ENCODE results near the gene SHTN1.

- TF ChIP-seq EZH2 (IDR thresholded peaks at IDR 0.05) (no peak), POLR2AphosphoS5 (IDR thresholded peaks at IDR 0.05; ENCODE audit: borderline replicate concordance, low read depth, low read length) (no peak), FOXP2 (optimal IDR thresholded peaks at IDR 0.05; ENCODE audit: control extremely low read depth, extremely low read length, insufficient read depth) (no peak)
These were observed 151.7 kb downstream of the SHTN1 start for GRCh38 chr10:116853287-116853686.

All from SK-N-MC (cell line).